Pancreas (tissue), 10 donors: Measurements from ENCODE around the gene SOAT1. TPM values are rescaled to one million over a fixed set of nuclear protein-coding genes. Genes with fewer than 3 reads are reported as not detected.

ENCODE experiments used
- ATAC-seq, 4 donors: fragments of 200-7000 bp; cut with Tn5 transposase; one replicate each; pipeline versions ENCODE4 v1.8.0 to v1.9.1; 2020; ENCODE audit warnings: mild to moderate bottlenecking in 4 of 4, moderate library complexity in 4 of 4
- DNase-seq, 6 donors: peaks; one replicate each; pipeline ENCODE4 v3.0.0-alpha.2; 2020
- FAIRE-seq: peaks from 2 replicates; lab custom pipeline; 2012; peaks lifted over from hg19 to GRCh38; lab: Jason Lieb, UNC
- H3K27ac ChIP-seq, 4 donors: fragments of 200-600 bp; sonication (generic); 1 replicate in 3 of 4; 2 replicates in 1 of 4; pipeline versions ENCODE4 v1.5.0 to v1.8.0; 2020
- H3K27me3 ChIP-seq, 4 donors: fragments of 200-600 bp; one replicate each; pipeline ENCODE4 v1.8.0; 2021
- H3K36me3 ChIP-seq, 3 donors: fragments of 200-600 bp; sonication (generic) in 1 of 3; one replicate each; pipeline versions ENCODE4 v1.5.0 to v1.8.0; 2020 to 2021
- H3K4me1 ChIP-seq, 3 donors: fragments of 200-600 bp; one replicate each; pipeline ENCODE4 v1.8.0; 2021
- H3K4me3 ChIP-seq, 4 donors: fragments of 200-600 bp; sonication (generic) in 2 of 4; one replicate each; pipeline versions ENCODE4 v1.5.0 to v1.8.0; 2020 to 2021
- H3K9me3 ChIP-seq, 4 donors: fragments of 200-600 bp; one replicate each; pipeline ENCODE4 v1.8.0; 2021
- CTCF ChIP-seq, 4 donors: fragments of 200-600 bp; sonication (generic) in 3 of 4; IDR thresholded peaks; one replicate each; pipeline versions ENCODE4 v1.5.0 to v1.8.0; 2021; ENCODE audit warnings: antibody characterized with exemption in 4 of 4
- WGBS, 2 donors: extraction: QIAGEN DNeasy Blood & Tissue Kit; methylation state at CpG; one replicate each; pipeline ENCODE4 v1.1.7; 2013; 5-methylcytosine and 5-hydroxymethylcytosine counted together
- intact Hi-C, 3 donors: fragments of 100-400 bp; cut with DNase I; formaldehyde crosslinking; loops; one replicate each; pipeline versions ENCODE4 v1.11.1 to v1.14.2; 2022
- polyA plus RNA-seq, 2 donors: library from polyadenylated mRNA; stranded (reverse); fragments of 200-250 nt; gene quantifications; one replicate each; pipeline ENCODE4 v1.2.3, GENCODE V29; 2013
- total RNA-seq, 6 donors: library from RNA; stranded (reverse); fragmentation: NEBNext Ultra II Directional in 4 of 6; extraction: Animal tissue kit (Norgen Biotek cat#: 25700) in 4 of 6; gene quantifications; one replicate each; pipeline versions ENCODE4 v1.2.1 to v1.2.4, GENCODE V29; 2021 to 2023
- donor health status: healthy with polysubstance abuse.
- donor health status: DM: no; HTN: no; CAD: no; lungs with moderate emphysema.
- donor health status: DM: no; HTN: no; CAD: no.
- donor health status: control.
- donor health status: control.
- donor health status: Bipolar disorder and iron deficiency.
- donor health status: DM: yes; HTN: yes; CAD: no.
- donor health status: DM: no; HTN: no; CAD: no.
- donor health status: DM: no; HTN: no; CAD: no.
- donor health status: DM: yes; HTN: yes; CAD: no.

Gene SOAT1
- total and polyA plus RNA-seq, 8 donors = 6.8 to 66.8 (median 36.4) TPM

GRCh38 chr1:179321533-179322216 lies 28.1 kb downstream of the SOAT1 start:
- intact Hi-C loops = no loop called here
- Histone ChIP-seq H3K27ac (no peak overlapping the region), H3K4me1 (peaks cover 0 to 4% (median 3%) of the 10 kb centered on the region in 3 donors), H3K27me3 (no peaks in the 10 kb centered on the region), H3K4me3 (no peak overlapping the region), H3K9me3 (no peaks in the 10 kb centered on the region), H3K36me3 (peaks cover 0 to 4% (median 0%) of the 10 kb centered on the region in 3 donors)
- ATAC-seq (no peak), FAIRE-seq (no peak), DNase-seq (no peak)
- WGBS, 2 donors = 96 to 98% methylated on average over 5 of the region's 5 CpGs
- no peak for TF ChIP-seq CTCF (IDR thresholded peaks at IDR 0.05)

- Histone ChIP-seq H3K4me3 (no peak overlapping the region), H3K4me1 (peaks cover 0 to 4% (median 3%) of the 10 kb centered on the region in 3 donors), H3K27ac (no peak overlapping the region), H3K27me3 (no peaks in the 10 kb centered on the region), H3K9me3 (no peaks in the 10 kb centered on the region), H3K36me3 (peaks cover 0 to 4% (median 0%) of the 10 kb centered on the region in 3 donors)
- TF ChIP-seq CTCF (IDR thresholded peaks at IDR 0.05) = no peak
- intact Hi-C loops = no loop called here
- 40 to 45% methylated on average over 3 of the region's 3 CpGs for WGBS, 2 donors
- ATAC-seq (no peak), DNase-seq (no peak), FAIRE-seq (no peak)
Observed at GRCh38 chr1:179322557-179322956, 29.0 kb downstream of the SOAT1 start.

GRCh38 chr1:179323436-179323835 lies 29.8 kb downstream of the SOAT1 start:
- DNase-seq = no peak
- intact Hi-C loops = no loop called here
- peaks cover 0 to 4% (median 3%) of the 10 kb centered on the region in 3 donors for H3K4me1 ChIP-seq
- no peak for FAIRE-seq
- H3K27me3 ChIP-seq = no peaks in the 10 kb centered on the region
- peaks cover 0 to 4% (median 0%) of the 10 kb centered on the region in 3 donors for H3K36me3 ChIP-seq
- no peaks in the 10 kb centered on the region for H3K9me3 ChIP-seq
- ATAC-seq = no peak
- 54 to 63% methylated on average over 4 of the region's 4 CpGs for WGBS, 2 donors
- no peak overlapping the region for H3K4me3 ChIP-seq
- peak overlapping the region in 1 of 4 donors; percentile 8 for H3K27ac ChIP-seq
- TF ChIP-seq CTCF (IDR thresholded peaks at IDR 0.05) = no peak

GRCh38 chr1:179325836-179326235 lies 32.2 kb downstream of the SOAT1 start:
- Histone ChIP-seq H3K9me3 (no peaks in the 10 kb centered on the region), H3K4me3 (no peak overlapping the region), H3K4me1 (peaks cover 0 to 5% (median 3%) of the 10 kb centered on the region in 3 donors), H3K27ac (no peak overlapping the region), H3K27me3 (no peaks in the 10 kb centered on the region), H3K36me3 (peaks cover 0 to 4% (median 0%) of the 10 kb centered on the region in 3 donors)
- intact Hi-C loops = no loop called here
- FAIRE-seq (no peak), ATAC-seq (no peak), DNase-seq (no peak)
- TF ChIP-seq CTCF (IDR thresholded peaks at IDR 0.05) = no peak
- WGBS, 2 donors = 73 to 85% methylated on average over 2 of the region's 2 CpGs

GRCh38 chr1:179326746-179327145 lies 33.1 kb downstream of the SOAT1 start:
- ATAC-seq = no peak
- Histone ChIP-seq H3K4me3 (no peak overlapping the region), H3K9me3 (no peaks in the 10 kb centered on the region), H3K27ac (no peak overlapping the region), H3K27me3 (no peaks in the 10 kb centered on the region), H3K4me1 (peaks cover 6 to 14% (median 8%) of the 10 kb centered on the region in 3 donors), H3K36me3 (peaks cover 0 to 4% (median 0%) of the 10 kb centered on the region in 3 donors)
- no peak for TF ChIP-seq CTCF (IDR thresholded peaks at IDR 0.05)
- intact Hi-C loops = no loop called here
- no peak for DNase-seq
- FAIRE-seq = no peak
- 96 to 99% methylated on average over 3 of the region's 3 CpGs for WGBS, 2 donors
